Liver (tissue), 9 donors: ENCODE measurements around the gene CDC14C. TPM values are rescaled to one million over a fixed set of nuclear protein-coding genes. Genes with fewer than 3 reads are reported as not detected.

ENCODE experiments used
- DNase-seq: peaks from one replicate; pipeline ENCODE4 v3.0.0-alpha.2; 2017; ENCODE audit warnings: low spot score
- H3K27ac ChIP-seq, 2 donors: one replicate each; pipeline ENCODE4 v1.7.0; 2013; ENCODE audit warnings: inconsistent platforms in 2 of 2, low read length in 2 of 2, control low read depth in 1 of 2, low read depth in 1 of 2, mild to moderate bottlenecking in 1 of 2
- H3K27me3 ChIP-seq, 4 donors: one replicate each; pipeline versions ENCODE4 v1.6.1 to v1.7.0; 2013; ENCODE audit warnings: low read length in 3 of 4, inconsistent platforms in 1 of 4, mild to moderate bottlenecking in 1 of 4, moderate library complexity in 1 of 4; ENCODE audit not compliant: control insufficient read depth in 4 of 4, insufficient read depth in 4 of 4
- H3K36me3 ChIP-seq, 4 donors: one replicate each; pipeline versions ENCODE4 v1.6.1 to v1.7.0; 2013; ENCODE audit warnings: low read length in 3 of 4, mild to moderate bottlenecking in 3 of 4, low read depth in 1 of 4, moderate library complexity in 1 of 4; ENCODE audit not compliant: control insufficient read depth in 4 of 4, insufficient read depth in 3 of 4
- H3K4me1 ChIP-seq, 4 donors: one replicate each; pipeline versions ENCODE4 v1.6.1 to v1.7.0; 2013; ENCODE audit warnings: low read length in 3 of 4, mild to moderate bottlenecking in 3 of 4, moderate library complexity in 1 of 4; ENCODE audit not compliant: control insufficient read depth in 4 of 4, insufficient read depth in 4 of 4
- H3K4me3 ChIP-seq, 3 donors: one replicate each; pipeline versions ENCODE4 v1.6.1 to v1.7.0; 2013; ENCODE audit warnings: low read length in 3 of 3, control low read depth in 1 of 3, low read depth in 1 of 3, mild to moderate bottlenecking in 1 of 3
- H3K9ac ChIP-seq, 2 donors: one replicate each; pipeline ENCODE4 v1.7.0; 2013; ENCODE audit warnings: low read length in 2 of 2, mild to moderate bottlenecking in 2 of 2, moderate library complexity in 2 of 2, control low read depth in 1 of 2, low read depth in 1 of 2
- H3K9me3 ChIP-seq, 4 donors: one replicate each; pipeline versions ENCODE4 v1.6.1 to v1.7.0; 2013; ENCODE audit warnings: low read length in 3 of 4; ENCODE audit not compliant: control insufficient read depth in 4 of 4
- EGR1 ChIP-seq, 2 donors: IDR thresholded peaks; 2 replicates each; pipeline ENCODE4 v1.6.1; 2016 to 2018; ENCODE audit warnings: antibody characterized with exemption in 2 of 2, low read depth in 2 of 2
- FOXA1 ChIP-seq: IDR thresholded peaks from 2 replicates; pipeline ENCODE4 v1.6.1; 2016; ENCODE audit warnings: antibody characterized with exemption
- FOXA2 ChIP-seq: IDR thresholded peaks from 2 replicates; pipeline ENCODE4 v1.6.1; 2016; ENCODE audit warnings: antibody characterized with exemption
- GABPA ChIP-seq, 2 donors: IDR thresholded peaks in 1 of 2; conservative IDR thresholded peaks in 1 of 2; 2 replicates each; pipeline ENCODE4 v1.6.1; 2016; ENCODE audit warnings: antibody characterized with exemption in 2 of 2, mild to moderate bottlenecking in 1 of 2, moderate library complexity in 1 of 2
- HNF4A ChIP-seq, 2 donors: conservative IDR thresholded peaks; 2 replicates each; pipeline ENCODE4 v1.6.1; 2016; ENCODE audit warnings: antibody characterized with exemption in 2 of 2, mild to moderate bottlenecking in 2 of 2
- HNF4G ChIP-seq: IDR thresholded peaks from 2 replicates; pipeline ENCODE4 v1.6.1; 2016; ENCODE audit warnings: antibody characterized with exemption
- NR2F2 ChIP-seq: IDR thresholded peaks from 2 replicates; pipeline ENCODE4 v1.6.1; 2016; ENCODE audit warnings: antibody characterized with exemption
- RAD21 ChIP-seq, 2 donors: IDR thresholded peaks; 2 replicates each; pipeline ENCODE4 v1.6.1; 2016; ENCODE audit warnings: antibody characterized with exemption in 2 of 2, mild to moderate bottlenecking in 2 of 2
- REST ChIP-seq: IDR thresholded peaks from 2 replicates; pipeline ENCODE4 v1.6.1; 2016; ENCODE audit warnings: antibody characterized with exemption, mild to moderate bottlenecking
- RXRA ChIP-seq, 2 donors: IDR thresholded peaks; 2 replicates each; pipeline ENCODE4 v1.6.1; 2017 to 2018; ENCODE audit warnings: antibody characterized with exemption in 2 of 2, mild to moderate bottlenecking in 1 of 2
- SP1 ChIP-seq: IDR thresholded peaks from 2 replicates; pipeline ENCODE4 v1.6.1; 2018; ENCODE audit warnings: antibody characterized with exemption, mild to moderate bottlenecking
- TAF1 ChIP-seq: conservative IDR thresholded peaks from 2 replicates; pipeline ENCODE4 v1.6.1; 2016; ENCODE audit warnings: antibody characterized with exemption, mild to moderate bottlenecking
- YY1 ChIP-seq: IDR thresholded peaks from 2 replicates; pipeline ENCODE4 v1.6.1; 2016; ENCODE audit warnings: antibody characterized with exemption, mild to moderate bottlenecking
- WGBS: extraction: QIAGEN DNeasy Blood & Tissue Kit; methylation state at CpG from one replicate; pipeline ENCODE4 v1.1.7; 2013; 5-methylcytosine and 5-hydroxymethylcytosine counted together
- polyA plus RNA-seq, 2 donors: library from polyadenylated mRNA; stranded (reverse) in 1 of 2; unstranded in 1 of 2; fragments of 200-250 nt in 1 of 2; fragments of >200 nt in 1 of 2; fragmentation: Nextera tagmentation in 1 of 2; extraction: Ambion mirVana in 1 of 2; gene quantifications; one replicate each; pipeline versions ENCODE4 v1.2.1 to v1.2.3, GENCODE V29; 2013 to 2015
- total RNA-seq, 2 donors: library from RNA; depleted of rRNA; stranded (reverse); fragments of >200 nt; gene quantifications; one replicate each; pipeline ENCODE4 v1.2.3, GENCODE V29; 2014
- TF ChIP-seq, protein P1 (sequence below): IDR thresholded peaks from 2 replicates; pipeline ENCODE4 v1.6.1; 2016; ENCODE audit warnings: antibody characterized with exemption
- TF ChIP-seq, protein P2 (sequence below): IDR thresholded peaks from 2 replicates; pipeline ENCODE4 v1.6.1; 2016; ENCODE audit warnings: antibody characterized with exemption
- donor health status: healthy.
- donor health status: healthy.
- donor health status: healthy.
- donor health status: healthy.
- donor health status: healthy.

The CDC14C gene
- total and polyA plus RNA-seq, 4 donors: 0.02 TPM; not detected in 3

GRCh38 chr7:48931481-48931880, 7.1 kb downstream of the CDC14C start:
- no peak overlapping the region for H3K27ac ChIP-seq
- no peak overlapping the region for H3K4me3 ChIP-seq
- no peak for DNase-seq
- no peak overlapping the region for H3K9ac ChIP-seq
- no peaks in the 10 kb centered on the region for H3K9me3 ChIP-seq
- H3K36me3 ChIP-seq: no peaks in the 10 kb centered on the region
- TF ChIP-seq SP1 (no peak), FOXA2 (no peak), YY1 (no peak), RAD21 (IDR thresholded peaks at IDR 0.05) (no peak), REST (no peak), GABPA (IDR thresholded peaks at IDR 0.05 in 1 of 2, conservative IDR thresholded peaks at IDR 0.05 in 1 of 2) (no peak), TAF1 (no peak), HNF4G (no peak), HNF4A (conservative IDR thresholded peaks at IDR 0.05) (no peak), FOXA1 (no peak)
- TF ChIP-seq, protein P1, sequence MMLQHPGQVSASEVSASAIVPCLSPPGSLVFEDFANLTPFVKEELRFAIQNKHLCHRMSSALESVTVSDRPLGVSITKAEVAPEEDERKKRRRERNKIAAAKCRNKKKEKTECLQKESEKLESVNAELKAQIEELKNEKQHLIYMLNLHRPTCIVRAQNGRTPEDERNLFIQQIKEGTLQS: no peak
- H3K4me1 ChIP-seq: no peaks in the 10 kb centered on the region
- no peaks in the 10 kb centered on the region for H3K27me3 ChIP-seq
- 93% methylated on average over 2 of the region's 2 CpGs for WGBS

DNA sequence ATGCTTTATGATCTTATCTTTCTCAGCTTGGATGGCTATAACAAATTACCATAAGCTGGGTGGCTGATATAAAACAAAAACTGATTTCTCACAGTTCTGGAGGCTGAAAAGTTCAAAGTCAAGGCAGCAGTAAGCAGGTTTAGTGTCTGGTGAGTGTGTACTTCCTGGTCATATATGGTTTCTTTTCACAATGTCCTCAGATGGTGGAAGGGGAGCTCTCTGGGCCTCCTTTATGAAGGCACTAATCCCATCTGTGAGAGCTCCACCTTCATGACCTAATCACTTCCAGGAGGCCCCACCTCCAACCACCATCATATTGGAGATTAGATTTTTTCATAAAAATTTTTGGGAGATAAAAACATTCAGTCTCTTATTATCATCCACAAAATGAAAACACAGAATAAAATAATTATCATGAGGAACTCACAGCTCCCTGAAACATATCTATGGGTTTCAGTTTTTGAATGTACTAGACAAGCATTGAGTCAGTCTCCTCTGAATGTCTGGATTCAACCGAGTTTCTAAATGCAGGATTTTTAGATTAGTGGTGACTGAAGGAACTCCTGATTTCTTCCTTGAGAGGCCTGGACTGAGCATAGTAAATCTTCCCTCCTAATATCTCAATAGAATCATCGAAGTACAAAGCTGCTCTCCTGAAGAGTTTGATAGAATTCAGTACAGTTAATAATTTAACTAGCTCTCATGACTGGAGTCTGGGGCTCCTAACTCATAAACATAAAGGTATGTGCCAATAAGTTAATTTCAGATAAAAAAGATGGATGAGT, 8.0 kb downstream of the CDC14C start:
- no peaks in the 10 kb centered on the region for H3K9me3 ChIP-seq
- no peak for TF ChIP-seq EGR1 (IDR thresholded peaks at IDR 0.05; ENCODE audit: low read depth in 2 of 2)
- no peak for TF ChIP-seq REST
- no peak for TF ChIP-seq FOXA1
- TF ChIP-seq NR2F2: no peak
- TF ChIP-seq GABPA (IDR thresholded peaks at IDR 0.05 in 1 of 2, conservative IDR thresholded peaks at IDR 0.05 in 1 of 2): no peak
- TF ChIP-seq, protein P1: no peak
- TF ChIP-seq, protein P2, sequence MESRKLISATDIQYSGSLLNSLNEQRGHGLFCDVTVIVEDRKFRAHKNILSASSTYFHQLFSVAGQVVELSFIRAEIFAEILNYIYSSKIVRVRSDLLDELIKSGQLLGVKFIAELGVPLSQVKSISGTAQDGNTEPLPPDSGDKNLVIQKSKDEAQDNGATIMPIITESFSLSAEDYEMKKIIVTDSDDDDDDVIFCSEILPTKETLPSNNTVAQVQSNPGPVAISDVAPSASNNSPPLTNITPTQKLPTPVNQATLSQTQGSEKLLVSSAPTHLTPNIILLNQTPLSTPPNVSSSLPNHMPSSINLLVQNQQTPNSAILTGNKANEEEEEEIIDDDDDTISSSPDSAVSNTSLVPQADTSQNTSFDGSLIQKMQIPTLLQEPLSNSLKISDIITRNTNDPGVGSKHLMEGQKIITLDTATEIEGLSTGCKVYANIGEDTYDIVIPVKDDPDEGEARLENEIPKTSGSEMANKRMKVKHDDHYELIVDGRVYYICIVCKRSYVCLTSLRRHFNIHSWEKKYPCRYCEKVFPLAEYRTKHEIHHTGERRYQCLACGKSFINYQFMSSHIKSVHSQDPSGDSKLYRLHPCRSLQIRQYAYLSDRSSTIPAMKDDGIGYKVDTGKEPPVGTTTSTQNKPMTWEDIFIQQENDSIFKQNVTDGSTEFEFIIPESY: no peak
- TF ChIP-seq RAD21 (IDR thresholded peaks at IDR 0.05): no peak
- no peak for TF ChIP-seq SP1
- no peak for TF ChIP-seq FOXA2
- no peak for TF ChIP-seq YY1
- no peak for TF ChIP-seq HNF4A (conservative IDR thresholded peaks at IDR 0.05)
- no peak for TF ChIP-seq TAF1
- no peak for TF ChIP-seq RXRA (IDR thresholded peaks at IDR 0.05)
- no peak for TF ChIP-seq HNF4G
- H3K27me3 ChIP-seq: no peaks in the 10 kb centered on the region
- DNase-seq: no peak
- H3K36me3 ChIP-seq: no peaks in the 10 kb centered on the region
- no peak overlapping the region for H3K4me3 ChIP-seq
- H3K4me1 ChIP-seq: no peaks in the 10 kb centered on the region
- WGBS: 67% methylated on average over 2 of the region's 2 CpGs
- no peak overlapping the region for H3K9ac ChIP-seq
- H3K27ac ChIP-seq: no peak overlapping the region
